ENCODE data around the gene IGFBP6.

IGFBP6 gene

GRCh38 chr12:53048780-53049401, 48.6 kb upstream of the IGFBP6 start:
- peaks cover 13% of the 10 kb centered on the region for H3K4me1 ChIP-seq (ENCODE audit: insufficient read depth, low read length, severe bottlenecking)
- no peak overlapping the region for H3K9ac ChIP-seq (ENCODE audit: low read length)
- H3K27me3 ChIP-seq (ENCODE audit: insufficient read depth, low read length), result no peaks in the 10 kb centered on the region; the same call in 1 of the 2 replicates
- H3K27ac ChIP-seq (ENCODE audit: low read depth, low read length, poor library complexity, severe bottlenecking), result no peak overlapping the region
- no peak for TF ChIP-seq CTCF (IDR thresholded peaks at IDR 0.05; ENCODE audit: low read length)
- TF ChIP-seq EZH2 (IDR thresholded peaks at IDR 0.05; ENCODE audit: borderline replicate concordance, low read length), result no peak
- H3K4me3 ChIP-seq (ENCODE audit: low read depth, low read length, poor library complexity, severe bottlenecking), result no peak overlapping the region
- H3K9me2 ChIP-seq (ENCODE audit: low read depth, low read length), result no peaks in the 10 kb centered on the region
- no peaks in the 10 kb centered on the region for H4K20me1 ChIP-seq (ENCODE audit: insufficient read depth, low read length)
- H3F3A ChIP-seq (ENCODE audit: insufficient read depth, low read length), result no peaks in the 10 kb centered on the region
- no peaks in the 10 kb centered on the region for H3K79me2 ChIP-seq (ENCODE audit: insufficient read depth, low read length)
- H3K4me2 ChIP-seq (ENCODE audit: low read length), result no peak overlapping the region
- no peak overlapping the region for H2AFZ ChIP-seq (ENCODE audit: low read length)
- no peaks in the 10 kb centered on the region for H3K9me3 ChIP-seq (ENCODE audit: low read length)
- H3K36me3 ChIP-seq (ENCODE audit: insufficient read depth, low read length), result no peaks in the 10 kb centered on the region

- no peak within 1 kb of the TSS for H3K27ac ChIP-seq (ENCODE audit: low read depth, low read length, poor library complexity, severe bottlenecking)
- no peak within 1 kb of the TSS for H2AFZ ChIP-seq (ENCODE audit: low read length)
- peaks cover 13% of the 10 kb centered on the region for H3K4me1 ChIP-seq (ENCODE audit: insufficient read depth, low read length, severe bottlenecking)
Observed at GRCh38 chr12:53049571-53050318, 47.7 kb upstream of the IGFBP6 start, which contains the start of gene TNS2. TNS2 (plus strand) TSS chr12:53050065; CDS start chr12:53050186, 121 bp downstream.

GRCh38 chr12:53050426-53051057, 46.9 kb upstream of the IGFBP6 start:
- Histone ChIP-seq H3K9me2 (ENCODE audit: low read depth, low read length) (no peaks in the 10 kb centered on the region), H3K79me2 (ENCODE audit: insufficient read depth, low read length) (no peaks in the 10 kb centered on the region), H3F3A (ENCODE audit: insufficient read depth, low read length) (no peaks in the 10 kb centered on the region), H3K4me3 (ENCODE audit: low read depth, low read length, poor library complexity, severe bottlenecking) (no peak overlapping the region), H3K9ac (ENCODE audit: low read length) (no peak overlapping the region), H4K20me1 (ENCODE audit: insufficient read depth, low read length) (no peaks in the 10 kb centered on the region), H3K9me3 (ENCODE audit: low read length) (no peaks in the 10 kb centered on the region), H3K27ac (ENCODE audit: low read depth, low read length, poor library complexity, severe bottlenecking) (no peak overlapping the region), H3K4me1 (ENCODE audit: insufficient read depth, low read length, severe bottlenecking) (peaks cover 13% of the 10 kb centered on the region), H3K4me2 (ENCODE audit: low read length) (no peak overlapping the region), H3K36me3 (ENCODE audit: insufficient read depth, low read length) (no peaks in the 10 kb centered on the region), H2AFZ (ENCODE audit: low read length) (no peak overlapping the region), H3K27me3 (ENCODE audit: insufficient read depth, low read length) (no peaks in the 10 kb centered on the region; the same call in 1 of the 2 replicates)
- no peak for TF ChIP-seq EZH2 (IDR thresholded peaks at IDR 0.05; ENCODE audit: borderline replicate concordance, low read length)
- TF ChIP-seq CTCF (IDR thresholded peaks at IDR 0.05; ENCODE audit: low read length), result no peak

More at GRCh38 chr12:53049571-53050318, 47.7 kb upstream of the IGFBP6 start, which contains the start of gene TNS2:
- H3K27me3 ChIP-seq (ENCODE audit: insufficient read depth, low read length), result no peaks in the 10 kb centered on the region; the same call in 1 of the 2 replicates
- no peaks in the 10 kb centered on the region for H3K36me3 ChIP-seq (ENCODE audit: insufficient read depth, low read length)
- H3K79me2 ChIP-seq (ENCODE audit: insufficient read depth, low read length), result no peaks in the 10 kb centered on the region
- no peak within 1 kb of the TSS for H3K4me2 ChIP-seq (ENCODE audit: low read length)
- H3K9me2 ChIP-seq (ENCODE audit: low read depth, low read length), result no peaks in the 10 kb centered on the region
- H3K4me3 ChIP-seq (ENCODE audit: low read depth, low read length, poor library complexity, severe bottlenecking), result no peak within 1 kb of the TSS
- TF ChIP-seq EZH2 (IDR thresholded peaks at IDR 0.05; ENCODE audit: borderline replicate concordance, low read length), result no peak
- TF ChIP-seq CTCF (IDR thresholded peaks at IDR 0.05; ENCODE audit: low read length), result no peak
- H3F3A ChIP-seq (ENCODE audit: insufficient read depth, low read length), result no peaks in the 10 kb centered on the region
- H3K9ac ChIP-seq (ENCODE audit: low read length), result no peak within 1 kb of the TSS
- H3K9me3 ChIP-seq (ENCODE audit: low read length), result no peaks in the 10 kb centered on the region
- H4K20me1 ChIP-seq (ENCODE audit: insufficient read depth, low read length), result no peaks in the 10 kb centered on the region
